A549 (cell line): Measurements from ENCODE around the gene BMP10.
"Not testable (repeated sequence)": the region's sequence is repeated elsewhere in the genome, so short reads cannot be mapped to it uniquely, and the experiment has no call there.

Experiments used
- CHD4 ChIP-seq: fragments of 200-600 bp; sonication (generic); IDR thresholded peaks from 2 replicates; pipeline ENCODE4 v1.6.1; 2016; ENCODE audit warnings: antibody characterized with exemption, mild to moderate bottlenecking, borderline replicate concordance
- CTCF ChIP-seq: fragments of >200 bp; sonication (Bioruptor Twin); formaldehyde crosslinking; IDR thresholded peaks from 3 replicates; pipeline ENCODE4 v1.5.1; 2016
- EHMT2 ChIP-seq: fragments of 200-600 bp; sonication (generic); IDR thresholded peaks from 2 replicates; pipeline ENCODE4 v1.6.1; 2016; ENCODE audit warnings: antibody characterized with exemption, low read depth, mild to moderate bottlenecking, moderate library complexity
- ESRRA ChIP-seq: fragments of 150-350 bp; IDR thresholded peaks from 2 replicates; pipeline ENCODE4 v1.6.1; 2014; ENCODE audit warnings: mild to moderate bottlenecking, low read length, borderline replicate concordance
- PHF8 ChIP-seq: fragments of 200-600 bp; sonication (generic); IDR thresholded peaks from 2 replicates; pipeline ENCODE4 v1.6.1; 2016; ENCODE audit warnings: low read depth, mild to moderate bottlenecking, antibody characterized with exemption, moderate library complexity, borderline replicate concordance
- POLR2A ChIP-seq: IDR thresholded peaks from 2 replicates; pipeline ENCODE4 v1.6.1; 2012; ENCODE audit warnings: mild to moderate bottlenecking, low read length
- RFX5 ChIP-seq: fragments of 450-650 bp; IDR thresholded peaks from 2 replicates; pipeline ENCODE4 v1.7.1; 2014; ENCODE audit warnings: antibody characterized with exemption, mild to moderate bottlenecking, moderate library complexity
- RNF2 ChIP-seq: fragments of 200-600 bp; sonication (generic); IDR thresholded peaks from 2 replicates; pipeline ENCODE4 v1.6.1; 2016; ENCODE audit warnings: low read depth, mild to moderate bottlenecking, antibody characterized with exemption, moderate library complexity, borderline replicate concordance
- SREBF2 ChIP-seq: fragments of 450-650 bp; IDR thresholded peaks from 2 replicates; pipeline ENCODE4 v1.6.1; 2014; ENCODE audit warnings: mild to moderate bottlenecking, moderate library complexity
- USF2 ChIP-seq: fragments of 450-650 bp; IDR thresholded peaks from 2 replicates; pipeline ENCODE4 v1.6.1; 2014; ENCODE audit warnings: antibody characterized with exemption

GRCh38 chr2:68895981-68896380 lies 24.8 kb upstream of the BMP10 start:
- TF ChIP-seq RNF2, USF2, CTCF, PHF8, RFX5, ESRRA, SREBF2, POLR2A, CHD4, EHMT2: not testable (repeated sequence)
